IPS-NIHi11 (cell line): ENCODE results near the gene ITSN2.

Source experiments
- DNase-seq: peaks from one replicate; pipeline ENCODE4 v3.0.0; 2012; ENCODE audit warnings: mixed read lengths, low spot score

ITSN2 gene

GRCh38 chr2:24334245-24334633 lies 26.1 kb downstream of the ITSN2 start:
- no peak for DNase-seq

- DNase-seq = no peak
These were observed 27.4 kb downstream of the ITSN2 start for GRCh38 chr2:24332791-24333540.

GRCh38 chr2:24330161-24330560 lies 30.2 kb downstream of the ITSN2 start:
- DNase-seq = no peak

GRCh38 chr2:24329700-24330099 lies 30.6 kb downstream of the ITSN2 start:
- DNase-seq = no peak

GRCh38 chr2:24328010-24328409 lies 32.3 kb downstream of the ITSN2 start:
- DNase-seq = peak; percentile 11

GRCh38 chr2:24317491-24317920 lies 42.8 kb downstream of the ITSN2 start:
- no peak for DNase-seq

GRCh38 chr2:24315669-24316068 lies 44.7 kb downstream of the ITSN2 start:
- DNase-seq = no peak

- DNase-seq = no peak
These were observed 46.3 kb downstream of the ITSN2 start for GRCh38 chr2:24313744-24314632.

- DNase-seq = no peak
These were observed 52.4 kb downstream of the ITSN2 start for GRCh38 chr2:24307961-24308360.

- DNase-seq = no peak
These were observed 55.7 kb downstream of the ITSN2 start for GRCh38 chr2:24304631-24305030.

GRCh38 chr2:24304098-24304497 lies 56.2 kb downstream of the ITSN2 start:
- no peak for DNase-seq

GRCh38 chr2:24301599-24301998 lies 58.7 kb downstream of the ITSN2 start:
- no peak for DNase-seq

- DNase-seq = no peak
These were observed 62.7 kb downstream of the ITSN2 start for GRCh38 chr2:24297663-24298062.

- DNase-seq = no peak
These were observed 73.2 kb downstream of the ITSN2 start for GRCh38 chr2:24287171-24287570.

- DNase-seq = no peak
These were observed 74.7 kb downstream of the ITSN2 start for GRCh38 chr2:24285484-24286152.

GRCh38 chr2:24280645-24281044 lies 79.7 kb downstream of the ITSN2 start:
- no peak for DNase-seq

- no peak for DNase-seq
These were observed 80.2 kb downstream of the ITSN2 start for GRCh38 chr2:24280161-24280560.

- no peak for DNase-seq
These were observed 83.9 kb downstream of the ITSN2 start for GRCh38 chr2:24276349-24276899.

- DNase-seq = no peak
These were observed 85.5 kb downstream of the ITSN2 start for GRCh38 chr2:24274809-24275208.

GRCh38 chr2:24273598-24273997 lies 86.7 kb downstream of the ITSN2 start:
- no peak for DNase-seq

- no peak for DNase-seq
These were observed 87.4 kb downstream of the ITSN2 start for GRCh38 chr2:24272907-24273306.

GRCh38 chr2:24272161-24272802 lies 88.1 kb downstream of the ITSN2 start:
- DNase-seq = no peak
